Measurements from ENCODE around the gene FAM83F. TPM values are rescaled to one million over a fixed set of nuclear protein-coding genes. Genes with fewer than 3 reads are reported as not detected.

Gene FAM83F
- total and polyA plus RNA-seq, 10 of the 15 experiments (the other 5 are each of a cell fraction or from before 2014, with no cell fraction given) = 0.01 to 0.05 (median 0.01) TPM; not detected in 7

DNA sequence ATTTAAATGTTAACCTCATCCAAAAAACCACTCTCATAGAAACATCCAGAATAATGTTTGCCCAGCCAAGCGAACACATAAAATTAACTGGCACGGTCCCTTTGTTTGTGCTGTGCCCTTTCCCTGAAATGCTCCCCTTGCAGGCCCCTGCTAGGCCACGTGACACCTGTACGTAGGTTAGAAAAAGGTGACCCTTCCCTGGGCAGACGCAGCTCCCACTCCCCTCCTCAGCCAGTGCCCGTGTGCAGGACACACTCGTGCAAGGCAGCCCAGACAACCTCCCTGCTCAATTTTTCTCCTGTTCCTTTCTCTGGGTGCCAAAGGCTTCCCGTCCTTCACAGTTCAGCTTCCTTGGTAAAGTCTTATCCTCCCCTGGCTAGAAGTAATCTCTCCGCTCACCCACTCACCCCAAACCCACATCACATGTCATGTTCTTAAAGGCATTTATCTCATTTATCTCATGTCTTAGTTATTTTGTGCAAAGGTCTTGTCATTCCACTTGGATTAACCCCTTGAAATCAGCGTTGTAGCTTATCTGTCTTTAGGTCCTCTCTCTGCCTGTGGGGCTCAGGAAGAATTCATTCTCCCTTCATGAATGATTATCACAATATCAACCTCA lies 20.7 kb downstream of the FAM83F start:
- Histone ChIP-seq H3K9me3 (replicated peaks; ENCODE audit: control insufficient read depth, insufficient read depth, low read length) (no peaks in the 10 kb centered on the region), H3K36me3 (ENCODE audit: control insufficient read depth in 2 of 2, insufficient read depth in 2 of 2, low read length in 1 of 2) (no peaks in the 10 kb centered on the region), H3K4me1 (ENCODE audit: control insufficient read depth, insufficient read depth, low read length) (no peaks in the 10 kb centered on the region), H2AFZ (ENCODE audit: control insufficient read depth, low read depth, low read length) (no peak overlapping the region), H3K9ac (ENCODE audit: control insufficient read depth, insufficient read depth, low read length) (no peak overlapping the region), H3K4me3 (no peak overlapping the region), H3K4me2 (ENCODE audit: control insufficient read depth, insufficient read depth) (no peak overlapping the region), H3K27ac (ENCODE audit: control insufficient read depth, insufficient read depth) (no peak overlapping the region), H4K20me1 (ENCODE audit: control insufficient read depth, insufficient read depth) (no peaks in the 10 kb centered on the region), H3K79me2 (ENCODE audit: control insufficient read depth, insufficient read depth, low read length) (no peaks in the 10 kb centered on the region), H3K27me3 (replicated peaks in 1 of 2; ENCODE audit: control insufficient read depth in 2 of 2, insufficient read depth in 2 of 2, low read length in 1 of 2) (peaks cover 2 to 4% of the 10 kb centered on the region in 2 experiments; a peak in 1 of 4 replicates)
- no TSS peak for BruUV-seq (replicated peaks)
- SMC1A ChIA-PET (ENCODE audit: uncharacterized antibody, unreplicated experiment) = interaction anchor here (1.1 kb wide), 1 partner anchor 522 kb away, joined by 3 read pairs; no protein-coding TSS in a partner anchor
- in situ Hi-C loops (cut with MboI) (no loop called here), intact Hi-C loops (cut with micrococcal nuclease; ENCODE audit: unreplicated experiment) (no loop called here)
- CTCF ChIA-PET = interaction anchor here (0.8 to 1.3 kb wide), 3 partner anchors 9 to 456 kb away, joined by 3 to 7 read pairs (median 3); no protein-coding TSS in a partner anchor
- FAIRE-seq (no peak), ATAC-seq (no peak), DNase-seq (ENCODE audit: low read depth, low spot score) (no peak)
- WGBS (ENCODE audit: insufficient coverage, insufficient replicate concordance, low lambda C conversion rate, missing lambda C conversion rate) = 52% methylated on average over 10 of the region's 10 CpGs
- POLR2A ChIA-PET = no interaction called here
- RAD21 ChIA-PET (ENCODE audit: unreplicated experiment) = interaction anchor here (1.9 kb wide), 1 partner anchor 9 kb away, joined by 5 read pairs; no protein-coding TSS in a partner anchor
- TF ChIP-seq, protein P1, sequence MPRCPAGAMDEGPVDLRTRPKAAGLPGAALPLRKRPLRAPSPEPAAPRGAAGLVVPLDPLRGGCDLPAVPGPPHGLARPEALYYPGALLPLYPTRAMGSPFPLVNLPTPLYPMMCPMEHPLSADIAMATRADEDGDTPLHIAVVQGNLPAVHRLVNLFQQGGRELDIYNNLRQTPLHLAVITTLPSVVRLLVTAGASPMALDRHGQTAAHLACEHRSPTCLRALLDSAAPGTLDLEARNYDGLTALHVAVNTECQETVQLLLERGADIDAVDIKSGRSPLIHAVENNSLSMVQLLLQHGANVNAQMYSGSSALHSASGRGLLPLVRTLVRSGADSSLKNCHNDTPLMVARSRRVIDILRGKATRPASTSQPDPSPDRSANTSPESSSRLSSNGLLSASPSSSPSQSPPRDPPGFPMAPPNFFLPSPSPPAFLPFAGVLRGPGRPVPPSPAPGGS (IDR thresholded peaks at IDR 0.05; ENCODE audit: borderline replicate concordance, insufficient read depth, low read depth, low read length, poor library complexity, severe bottlenecking) = no peak
- TF ChIP-seq SRF (IDR thresholded peaks at IDR 0.05; ENCODE audit: low read depth in 2 of 2, low read length in 2 of 2) = no peak
- TF ChIP-seq, protein P2, sequence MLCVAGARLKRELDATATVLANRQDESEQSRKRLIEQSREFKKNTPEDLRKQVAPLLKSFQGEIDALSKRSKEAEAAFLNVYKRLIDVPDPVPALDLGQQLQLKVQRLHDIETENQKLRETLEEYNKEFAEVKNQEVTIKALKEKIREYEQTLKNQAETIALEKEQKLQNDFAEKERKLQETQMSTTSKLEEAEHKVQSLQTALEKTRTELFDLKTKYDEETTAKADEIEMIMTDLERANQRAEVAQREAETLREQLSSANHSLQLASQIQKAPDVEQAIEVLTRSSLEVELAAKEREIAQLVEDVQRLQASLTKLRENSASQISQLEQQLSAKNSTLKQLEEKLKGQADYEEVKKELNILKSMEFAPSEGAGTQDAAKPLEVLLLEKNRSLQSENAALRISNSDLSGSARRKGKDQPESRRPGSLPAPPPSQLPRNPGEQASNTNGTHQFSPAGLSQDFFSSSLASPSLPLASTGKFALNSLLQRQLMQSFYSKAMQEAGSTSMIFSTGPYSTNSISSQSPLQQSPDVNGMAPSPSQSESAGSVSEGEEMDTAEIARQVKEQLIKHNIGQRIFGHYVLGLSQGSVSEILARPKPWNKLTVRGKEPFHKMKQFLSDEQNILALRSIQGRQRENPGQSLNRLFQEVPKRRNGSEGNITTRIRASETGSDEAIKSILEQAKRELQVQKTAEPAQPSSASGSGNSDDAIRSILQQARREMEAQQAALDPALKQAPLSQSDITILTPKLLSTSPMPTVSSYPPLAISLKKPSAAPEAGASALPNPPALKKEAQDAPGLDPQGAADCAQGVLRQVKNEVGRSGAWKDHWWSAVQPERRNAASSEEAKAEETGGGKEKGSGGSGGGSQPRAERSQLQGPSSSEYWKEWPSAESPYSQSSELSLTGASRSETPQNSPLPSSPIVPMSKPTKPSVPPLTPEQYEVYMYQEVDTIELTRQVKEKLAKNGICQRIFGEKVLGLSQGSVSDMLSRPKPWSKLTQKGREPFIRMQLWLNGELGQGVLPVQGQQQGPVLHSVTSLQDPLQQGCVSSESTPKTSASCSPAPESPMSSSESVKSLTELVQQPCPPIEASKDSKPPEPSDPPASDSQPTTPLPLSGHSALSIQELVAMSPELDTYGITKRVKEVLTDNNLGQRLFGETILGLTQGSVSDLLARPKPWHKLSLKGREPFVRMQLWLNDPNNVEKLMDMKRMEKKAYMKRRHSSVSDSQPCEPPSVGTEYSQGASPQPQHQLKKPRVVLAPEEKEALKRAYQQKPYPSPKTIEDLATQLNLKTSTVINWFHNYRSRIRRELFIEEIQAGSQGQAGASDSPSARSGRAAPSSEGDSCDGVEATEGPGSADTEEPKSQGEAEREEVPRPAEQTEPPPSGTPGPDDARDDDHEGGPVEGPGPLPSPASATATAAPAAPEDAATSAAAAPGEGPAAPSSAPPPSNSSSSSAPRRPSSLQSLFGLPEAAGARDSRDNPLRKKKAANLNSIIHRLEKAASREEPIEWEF (IDR thresholded peaks at IDR 0.05; ENCODE audit: insufficient replicate concordance, low read depth, low read length) = no peak
- TF ChIP-seq, protein P3, sequence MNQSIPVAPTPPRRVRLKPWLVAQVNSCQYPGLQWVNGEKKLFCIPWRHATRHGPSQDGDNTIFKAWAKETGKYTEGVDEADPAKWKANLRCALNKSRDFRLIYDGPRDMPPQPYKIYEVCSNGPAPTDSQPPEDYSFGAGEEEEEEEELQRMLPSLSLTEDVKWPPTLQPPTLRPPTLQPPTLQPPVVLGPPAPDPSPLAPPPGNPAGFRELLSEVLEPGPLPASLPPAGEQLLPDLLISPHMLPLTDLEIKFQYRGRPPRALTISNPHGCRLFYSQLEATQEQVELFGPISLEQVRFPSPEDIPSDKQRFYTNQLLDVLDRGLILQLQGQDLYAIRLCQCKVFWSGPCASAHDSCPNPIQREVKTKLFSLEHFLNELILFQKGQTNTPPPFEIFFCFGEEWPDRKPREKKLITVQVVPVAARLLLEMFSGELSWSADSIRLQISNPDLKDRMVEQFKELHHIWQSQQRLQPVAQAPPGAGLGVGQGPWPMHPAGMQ (IDR thresholded peaks at IDR 0.05; ENCODE audit: borderline replicate concordance) = no peak
- no peak for TF ChIP-seq NRF1 (conservative IDR thresholded peaks at IDR 0.05; ENCODE audit: low read depth, low read length)
- TF ChIP-seq RFX5 (IDR thresholded peaks at IDR 0.05; ENCODE audit: low read depth, low read length) = no peak
- no peak for TF ChIP-seq RAD21 (IDR thresholded peaks at IDR 0.05; ENCODE audit: insufficient read depth, low read depth, low read length)
- no peak for TF ChIP-seq ZNF207 (IDR thresholded peaks at IDR 0.05; ENCODE audit: borderline replicate concordance)
- TF ChIP-seq, protein P4, sequence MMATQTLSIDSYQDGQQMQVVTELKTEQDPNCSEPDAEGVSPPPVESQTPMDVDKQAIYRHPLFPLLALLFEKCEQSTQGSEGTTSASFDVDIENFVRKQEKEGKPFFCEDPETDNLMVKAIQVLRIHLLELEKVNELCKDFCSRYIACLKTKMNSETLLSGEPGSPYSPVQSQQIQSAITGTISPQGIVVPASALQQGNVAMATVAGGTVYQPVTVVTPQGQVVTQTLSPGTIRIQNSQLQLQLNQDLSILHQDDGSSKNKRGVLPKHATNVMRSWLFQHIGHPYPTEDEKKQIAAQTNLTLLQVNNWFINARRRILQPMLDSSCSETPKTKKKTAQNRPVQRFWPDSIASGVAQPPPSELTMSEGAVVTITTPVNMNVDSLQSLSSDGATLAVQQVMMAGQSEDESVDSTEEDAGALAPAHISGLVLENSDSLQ (IDR thresholded peaks at IDR 0.05) = no peak
- TF ChIP-seq TAF1 (IDR thresholded peaks at IDR 0.05; ENCODE audit: borderline replicate concordance, low read depth, low read length) = no peak

All from GM12878 (cell line).